Right lobe of liver (tissue), 4 donors: ENCODE data around the gene CEP128.

ENCODE experiments used
- CTCF ChIP-seq, 4 donors: fragments of 200-600 bp in 3 of 4; fragments of 450-650 bp in 1 of 4; IDR thresholded peaks; one replicate each; pipeline versions ENCODE4 v1.5.1 to v1.8.0; 2016 to 2022; ENCODE audit warnings: antibody characterized with exemption in 4 of 4, mild to moderate bottlenecking in 2 of 4
- POLR2A ChIP-seq: fragments of 450-650 bp; IDR thresholded peaks from one replicate; pipeline ENCODE4 v1.6.1; 2017; ENCODE audit warnings: antibody characterized with exemption, mild to moderate bottlenecking
- donor health status: DM: no; HTN: no; CAD: no.
- donor health status: DM: no; HTN: no; CAD: no.
- donor health status: DM: no; HTN: yes; CAD: no.

GRCh38 chr14:80659783-80660182, 281.8 kb downstream of the CEP128 start:
- TF ChIP-seq CTCF (IDR thresholded peaks at IDR 0.05) (no peak), POLR2A (no peak)
